HG02970 (cell line): ENCODE results near the gene PRKCB.
"Not testable (repeated sequence)": the region's sequence is repeated elsewhere in the genome, so short reads cannot be mapped to it uniquely, and the experiment has no call there.

Experiments used
- ATAC-seq: cut with Tn5 transposase; IDR thresholded peaks from one replicate; pipeline ENCODE4 v1.9.1; 2021; ENCODE audit warnings: mild to moderate bottlenecking, moderate library complexity, moderate number of reproducible peaks; ENCODE audit not compliant: unreplicated experiment, low FRiP score

The PRKCB gene

GRCh38 chr16:23900480-23901177, 64.8 kb downstream of the PRKCB start:
- no peak for ATAC-seq

- no peak for ATAC-seq
Observed at GRCh38 chr16:23901178-23902033, 65.6 kb downstream of the PRKCB start.

GRCh38 chr16:23902034-23902747, 66.4 kb downstream of the PRKCB start:
- ATAC-seq = no peak

GRCh38 chr16:23902748-23903414, 67.1 kb downstream of the PRKCB start:
- no peak for ATAC-seq

- no peak for ATAC-seq
Observed at GRCh38 chr16:23905027-23905426, 69.2 kb downstream of the PRKCB start.

- ATAC-seq = no peak
Observed at GRCh38 chr16:23907457-23907902, 71.7 kb downstream of the PRKCB start.

GRCh38 chr16:23907903-23908302, 72.1 kb downstream of the PRKCB start:
- no peak for ATAC-seq

GRCh38 chr16:23908790-23909189, 73.0 kb downstream of the PRKCB start:
- no peak for ATAC-seq

GRCh38 chr16:23909792-23910418, 74.1 kb downstream of the PRKCB start:
- ATAC-seq = no peak

- no peak for ATAC-seq
Observed at GRCh38 chr16:23914946-23915530, 79.3 kb downstream of the PRKCB start.

- not testable (repeated sequence) for ATAC-seq
Observed at GRCh38 chr16:23916552-23916951, 80.8 kb downstream of the PRKCB start.

GRCh38 chr16:23917621-23918020, 81.8 kb downstream of the PRKCB start:
- no peak for ATAC-seq

- ATAC-seq = no peak
Observed at GRCh38 chr16:23920446-23920845, 84.7 kb downstream of the PRKCB start.

- no peak for ATAC-seq
Observed at GRCh38 chr16:23920899-23921298, 85.1 kb downstream of the PRKCB start.

GRCh38 chr16:23922406-23922805, 86.6 kb downstream of the PRKCB start:
- no peak for ATAC-seq

GRCh38 chr16:23924128-23924527, 88.3 kb downstream of the PRKCB start:
- no peak for ATAC-seq

GRCh38 chr16:23927796-23928195, 92.0 kb downstream of the PRKCB start:
- ATAC-seq = no peak

- no peak for ATAC-seq
Observed at GRCh38 chr16:23929237-23929636, 93.5 kb downstream of the PRKCB start.

- ATAC-seq = no peak
Observed at GRCh38 chr16:23929856-23930255, 94.1 kb downstream of the PRKCB start.

GRCh38 chr16:23930791-23931190, 95.0 kb downstream of the PRKCB start:
- ATAC-seq = no peak
